Measurements from ENCODE around the gene INSYN2B.

Gene INSYN2B

DNA sequence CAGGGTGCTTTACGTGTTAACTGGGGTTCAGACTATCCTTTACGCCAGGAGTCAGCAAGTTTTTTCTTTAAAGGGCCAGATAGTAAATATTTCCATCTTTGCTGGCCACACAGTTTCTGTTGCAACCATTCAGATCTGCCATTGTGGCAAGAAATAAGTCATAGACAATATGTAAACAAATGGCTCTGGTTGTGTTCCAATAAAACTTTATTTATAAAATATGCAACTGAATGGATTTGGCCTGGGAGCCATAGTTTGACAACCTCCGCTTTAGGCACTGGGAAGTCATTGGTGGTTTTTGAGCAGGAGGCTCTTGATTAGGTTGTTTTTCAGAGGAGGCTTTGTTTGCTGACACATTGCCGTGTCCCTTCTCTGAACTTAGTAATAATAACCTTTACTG lies 90.7 kb downstream of the INSYN2B start:
- DNase-seq (ENCODE audit: low read depth): no peak

DNA sequence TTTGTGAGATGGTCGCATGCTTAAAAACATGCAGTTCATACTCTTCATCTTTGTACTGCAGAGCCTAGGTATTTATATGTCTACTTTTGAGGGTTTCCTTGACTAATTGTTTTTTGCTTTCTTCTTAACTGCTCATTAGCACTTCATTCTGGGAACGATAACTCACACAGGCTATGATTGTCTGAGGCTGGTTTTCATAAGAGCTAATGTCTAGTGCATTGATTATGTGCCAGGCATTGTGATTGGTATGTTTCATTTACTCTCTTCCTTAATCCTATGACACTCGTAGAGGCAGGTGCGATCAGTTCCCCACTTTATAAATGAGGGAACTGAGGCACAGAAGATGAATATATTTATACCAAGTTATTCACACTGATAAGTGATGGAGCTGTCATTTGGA lies 93.6 kb downstream of the INSYN2B start:
- DNase-seq (ENCODE audit: low read depth): no peak

DNA sequence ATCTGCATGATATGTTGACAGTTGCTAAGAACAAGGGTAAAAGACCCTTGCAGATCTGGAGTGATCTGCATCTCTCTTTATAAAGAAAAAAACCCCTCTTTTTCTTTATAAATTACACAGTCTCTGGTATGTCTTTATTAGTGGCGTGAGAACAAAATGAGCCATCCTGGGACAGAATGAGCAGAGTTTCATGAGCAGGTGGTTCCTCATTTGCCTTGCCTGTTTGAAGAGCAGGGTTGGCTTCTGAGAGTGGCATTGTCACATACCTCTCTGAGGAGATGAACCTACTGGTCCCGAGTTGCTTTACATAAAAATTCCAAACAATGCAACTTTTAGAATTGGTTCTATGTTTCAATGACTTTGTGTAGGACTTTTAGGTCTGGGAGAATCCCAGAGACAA lies 94.3 kb downstream of the INSYN2B start:
- no peak for DNase-seq (ENCODE audit: low read depth)

DNA sequence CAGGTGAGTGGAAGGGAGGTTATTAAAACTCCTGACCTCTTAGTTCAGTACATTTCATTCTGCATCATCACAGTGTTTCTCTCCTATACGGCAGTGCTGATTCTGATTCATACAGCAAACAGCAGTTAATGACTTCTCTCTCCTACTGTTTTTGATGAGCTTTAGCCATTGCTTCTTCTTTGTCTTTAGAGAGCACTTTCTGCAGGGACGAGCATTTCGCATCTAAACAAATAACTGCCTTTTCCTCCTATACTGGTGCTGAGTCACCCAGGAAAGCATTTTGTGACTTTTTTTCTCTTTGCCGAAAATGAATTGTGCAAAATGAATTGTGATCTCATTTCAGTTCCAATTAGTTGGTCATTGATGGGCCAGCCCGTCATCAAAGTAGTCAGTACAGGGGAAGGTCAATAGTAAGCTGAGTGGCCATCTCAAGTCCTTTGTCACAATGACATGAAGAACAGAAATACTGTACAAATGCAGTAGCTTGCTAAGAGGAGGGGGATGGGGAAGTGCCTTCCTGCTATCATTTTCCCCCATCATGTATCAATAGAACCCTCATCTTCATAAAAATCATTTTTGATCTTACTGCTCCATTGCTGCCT lies 98.5 kb downstream of the INSYN2B start:
- DNase-seq (ENCODE audit: low read depth): no peak

DNA sequence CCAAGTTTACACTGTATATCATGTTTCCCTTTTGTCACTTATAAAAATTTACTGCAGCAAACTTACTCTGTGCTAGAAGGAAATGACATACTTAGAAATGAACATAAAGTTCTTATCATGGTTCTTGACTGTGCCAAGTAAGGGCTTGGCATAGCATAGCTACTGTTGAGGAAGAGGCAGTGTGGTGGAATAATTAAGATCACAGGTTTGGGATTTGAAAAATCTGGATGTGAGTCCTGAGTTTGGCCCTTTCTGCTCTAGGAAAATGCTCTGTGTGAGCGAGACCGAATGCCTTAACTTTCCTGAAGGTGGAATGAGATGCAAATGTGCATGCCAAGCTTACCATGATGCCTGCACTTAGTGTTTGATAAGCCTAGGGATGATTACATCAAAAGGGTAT lies 99.5 kb downstream of the INSYN2B start:
- no peak for DNase-seq (ENCODE audit: low read depth)

GRCh38 chr5:169880012-169880663 lies 100.2 kb downstream of the INSYN2B start:
- no peak for DNase-seq (ENCODE audit: low read depth)

- no peak for DNase-seq (ENCODE audit: low read depth)
Observed at GRCh38 chr5:169876386-169876785, 103.9 kb downstream of the INSYN2B start.

- DNase-seq (ENCODE audit: low read depth): no peak
Observed at GRCh38 chr5:169875731-169876130, 104.6 kb downstream of the INSYN2B start.

GRCh38 chr5:169875091-169875728 lies 105.1 kb downstream of the INSYN2B start:
- peak; percentile 13 for DNase-seq (ENCODE audit: low read depth)

- no peak for DNase-seq (ENCODE audit: low read depth)
Observed at GRCh38 chr5:169874621-169875020, 105.7 kb downstream of the INSYN2B start.

DNA sequence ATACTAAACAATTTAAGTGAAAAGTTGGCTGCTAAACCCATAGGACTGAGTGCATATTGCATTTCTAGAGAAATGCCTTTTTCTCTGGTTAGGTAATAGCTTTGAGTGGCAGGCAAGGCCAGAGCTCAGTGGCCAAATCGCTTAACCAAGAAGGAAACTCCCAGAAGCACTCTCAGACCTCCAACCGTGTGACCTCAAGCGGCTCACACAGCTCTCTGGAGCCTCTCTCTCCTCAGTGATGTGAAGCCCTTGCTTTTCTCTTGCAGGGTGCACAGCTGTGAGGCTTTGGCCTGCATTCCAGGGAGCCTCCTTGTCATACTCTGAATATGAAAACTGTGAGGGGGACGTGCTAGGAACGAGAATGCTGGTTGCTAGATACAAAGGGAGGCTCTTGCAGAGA lies 106.7 kb downstream of the INSYN2B start:
- peak; percentile 17 for DNase-seq (ENCODE audit: low read depth)

DNA sequence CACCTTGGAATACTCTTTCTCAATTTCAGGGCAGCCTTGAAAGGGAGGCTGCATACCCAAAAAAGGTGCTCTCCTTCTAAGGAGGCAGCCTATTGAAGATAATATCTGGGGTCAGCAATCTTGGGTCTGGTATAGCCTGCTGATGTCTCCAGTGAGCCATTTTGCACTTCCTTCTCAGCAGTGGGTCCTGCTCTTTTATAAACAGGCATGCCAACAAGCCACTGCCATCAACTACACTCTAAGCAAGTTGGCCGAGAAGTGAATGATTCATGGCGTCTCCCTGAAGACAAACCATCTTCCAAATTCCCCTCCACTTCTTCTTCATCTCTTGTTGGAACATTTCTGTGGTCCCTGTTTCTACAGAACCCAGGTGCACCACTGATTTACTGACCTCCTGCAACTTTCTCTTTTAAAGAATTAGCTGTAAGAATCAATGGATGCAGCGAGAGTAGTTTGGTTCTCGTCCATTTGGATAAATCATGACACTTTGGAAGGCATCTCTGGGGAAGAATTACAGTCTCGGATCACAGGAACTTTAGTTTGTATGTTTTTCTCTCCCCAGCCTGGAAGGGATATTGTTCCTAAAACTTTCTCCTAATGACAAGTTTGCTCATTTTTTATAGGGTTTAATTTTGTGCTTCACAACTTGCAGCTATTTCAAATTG lies 108.3 kb downstream of the INSYN2B start:
- no peak for DNase-seq (ENCODE audit: low read depth)

DNA sequence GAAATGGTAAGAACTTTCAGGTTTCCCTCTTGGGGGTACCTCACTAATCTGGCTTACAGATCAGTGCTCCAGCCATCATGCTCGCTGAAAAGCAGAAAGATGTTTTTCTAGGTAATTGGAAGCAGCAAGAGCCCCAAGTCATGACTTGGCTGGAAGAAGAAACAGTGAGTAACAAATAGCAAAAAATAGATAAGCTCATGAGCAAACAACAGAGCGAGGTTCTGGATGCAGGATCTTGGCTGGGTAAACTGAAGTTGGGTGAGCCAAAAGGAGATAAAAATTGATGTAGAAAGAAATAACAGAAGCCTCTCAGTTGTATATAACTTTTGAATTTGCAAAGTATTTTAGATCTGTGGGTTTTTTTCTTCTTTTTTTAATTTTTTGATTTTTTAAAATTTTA lies 110.1 kb downstream of the INSYN2B start:
- DNase-seq (ENCODE audit: low read depth): no peak

- no peak for DNase-seq (ENCODE audit: low read depth)
Observed at GRCh38 chr5:169869066-169869465, 111.2 kb downstream of the INSYN2B start.

GRCh38 chr5:169867347-169867746 lies 112.9 kb downstream of the INSYN2B start:
- DNase-seq (ENCODE audit: low read depth): no peak

DNA sequence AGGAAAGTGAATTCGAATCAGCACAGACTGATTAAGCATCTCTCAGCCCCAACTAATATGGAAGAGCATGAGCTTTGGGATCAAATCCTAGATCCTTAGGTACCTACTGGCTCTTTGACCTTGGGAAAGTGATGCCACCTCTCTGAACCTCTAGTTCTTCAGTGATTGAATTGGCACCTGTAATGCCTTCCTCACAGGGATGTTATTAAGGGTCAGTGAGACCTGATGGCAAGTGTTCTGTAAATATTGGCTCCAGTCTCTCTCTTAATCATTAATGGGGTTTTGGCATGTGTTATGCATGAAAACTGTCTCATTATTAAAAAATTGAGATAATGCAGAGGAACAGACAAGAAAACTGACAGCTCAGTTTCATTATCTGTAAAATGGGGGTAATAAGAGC lies 115.8 kb downstream of the INSYN2B start:
- no peak for DNase-seq (ENCODE audit: low read depth)

DNA sequence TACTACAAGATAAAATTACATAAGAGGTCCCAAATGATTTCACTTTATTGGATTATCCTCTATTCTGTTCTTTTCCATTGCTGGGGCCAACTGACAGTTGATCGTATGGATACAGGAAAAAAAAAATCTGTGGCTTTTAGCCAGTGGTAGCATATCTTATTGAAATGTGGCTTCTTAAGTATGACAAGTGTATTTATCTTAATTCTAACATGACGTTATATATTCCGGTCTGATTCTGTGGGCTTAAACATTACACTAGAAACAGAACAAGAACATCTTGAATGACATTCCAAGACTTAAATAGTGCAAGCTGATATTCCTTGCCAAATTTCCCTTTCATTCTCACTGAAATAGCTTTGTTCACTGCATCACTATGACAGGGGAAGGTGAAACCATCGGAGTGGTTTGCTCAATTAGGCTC lies 117.9 kb downstream of the INSYN2B start:
- DNase-seq (ENCODE audit: low read depth): no peak

GRCh38 chr5:169861934-169862333 lies 118.4 kb downstream of the INSYN2B start:
- DNase-seq (ENCODE audit: low read depth): peak; percentile 20

DNA sequence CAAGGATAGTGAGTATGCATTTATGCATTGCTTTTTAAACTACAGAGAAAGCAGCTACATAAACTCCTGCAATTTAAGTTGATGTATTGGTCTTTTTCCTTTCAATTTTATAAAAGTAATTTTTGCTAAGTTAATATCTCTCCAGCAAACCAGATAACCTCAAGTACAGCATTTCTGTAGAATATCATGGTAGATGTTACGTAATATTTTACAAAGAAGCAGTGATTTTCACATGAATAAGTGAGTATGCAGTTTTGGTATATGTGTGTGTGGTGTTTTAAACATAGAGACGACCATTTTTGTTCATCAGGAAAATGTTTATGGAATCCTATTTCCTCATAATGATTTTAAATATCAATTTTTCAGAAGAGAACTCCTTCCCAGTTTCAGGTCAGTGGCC lies 118.9 kb downstream of the INSYN2B start:
- no peak for DNase-seq (ENCODE audit: low read depth)

- no peak for DNase-seq (ENCODE audit: low read depth)
Observed at GRCh38 chr5:169860585-169860984, 119.7 kb downstream of the INSYN2B start.

DNA sequence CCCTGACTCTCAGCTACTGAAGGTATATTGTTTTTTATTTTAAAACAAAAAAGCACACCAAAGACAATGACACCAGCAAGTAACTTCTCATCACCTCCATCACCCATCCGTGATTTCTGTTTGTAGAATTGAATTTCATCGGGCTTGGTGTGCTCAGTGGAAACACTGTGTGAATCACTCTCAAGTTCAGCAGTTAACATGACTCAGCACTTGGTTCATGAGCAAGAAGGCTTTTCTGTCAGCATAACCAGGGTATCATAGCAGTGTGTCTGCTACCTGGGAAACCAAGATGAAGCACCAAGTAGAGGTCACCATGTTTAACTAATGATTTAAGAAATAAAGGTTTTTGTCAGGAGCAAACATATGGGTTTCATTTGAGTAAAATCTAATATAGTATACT lies 123.7 kb downstream of the INSYN2B start:
- peak; percentile 79 for DNase-seq (ENCODE audit: low read depth)

GRCh38 chr5:169851321-169851850 lies 128.9 kb downstream of the INSYN2B start:
- DNase-seq (ENCODE audit: low read depth): no peak

- no peak for DNase-seq (ENCODE audit: low read depth)
Observed at GRCh38 chr5:169850409-169850808, 129.9 kb downstream of the INSYN2B start.

All from fibroblast of the conjunctiva (primary cell).